ENCODE data around the gene BRD1.
"Not testable (repeated sequence)": the region's sequence is repeated elsewhere in the genome, so short reads cannot be mapped to it uniquely, and the experiment has no call there.

BRD1 gene

GRCh38 chr22:49783926-49784629, 43.6 kb downstream of the BRD1 start:
- no peak for DNase-seq (ENCODE audit: low spot score)

- DNase-seq (ENCODE audit: low spot score) = no peak
Observed at GRCh38 chr22:49783036-49783746, 44.5 kb downstream of the BRD1 start.

- DNase-seq (ENCODE audit: low spot score) = not testable (repeated sequence)
Observed at GRCh38 chr22:49781886-49782285, 45.8 kb downstream of the BRD1 start.

DNA sequence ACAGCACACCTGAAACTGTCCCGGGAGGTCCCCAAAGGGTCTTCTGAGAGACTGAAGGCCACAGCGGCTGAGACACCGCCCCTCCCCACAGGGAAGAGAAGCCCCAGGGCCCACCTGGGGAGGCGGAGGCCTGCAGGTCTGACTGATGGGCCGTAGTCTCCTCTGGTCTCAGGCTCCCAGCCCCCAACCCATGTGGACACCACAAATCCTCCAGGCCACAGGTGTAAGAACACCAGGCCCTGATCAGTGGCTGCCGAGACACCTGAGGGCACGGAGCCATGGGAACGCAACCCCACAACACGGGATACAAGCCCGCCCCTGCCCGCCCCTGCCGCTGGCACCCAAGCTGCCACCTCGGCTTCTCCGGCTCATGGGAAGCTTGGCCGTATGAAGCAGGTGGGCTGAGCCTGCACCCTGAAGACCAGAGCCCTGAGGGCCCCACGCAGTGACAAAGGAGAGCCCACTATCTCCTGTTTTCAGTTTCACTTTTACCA, 46.3 kb downstream of the BRD1 start:
- no peak for DNase-seq (ENCODE audit: low spot score)

DNA sequence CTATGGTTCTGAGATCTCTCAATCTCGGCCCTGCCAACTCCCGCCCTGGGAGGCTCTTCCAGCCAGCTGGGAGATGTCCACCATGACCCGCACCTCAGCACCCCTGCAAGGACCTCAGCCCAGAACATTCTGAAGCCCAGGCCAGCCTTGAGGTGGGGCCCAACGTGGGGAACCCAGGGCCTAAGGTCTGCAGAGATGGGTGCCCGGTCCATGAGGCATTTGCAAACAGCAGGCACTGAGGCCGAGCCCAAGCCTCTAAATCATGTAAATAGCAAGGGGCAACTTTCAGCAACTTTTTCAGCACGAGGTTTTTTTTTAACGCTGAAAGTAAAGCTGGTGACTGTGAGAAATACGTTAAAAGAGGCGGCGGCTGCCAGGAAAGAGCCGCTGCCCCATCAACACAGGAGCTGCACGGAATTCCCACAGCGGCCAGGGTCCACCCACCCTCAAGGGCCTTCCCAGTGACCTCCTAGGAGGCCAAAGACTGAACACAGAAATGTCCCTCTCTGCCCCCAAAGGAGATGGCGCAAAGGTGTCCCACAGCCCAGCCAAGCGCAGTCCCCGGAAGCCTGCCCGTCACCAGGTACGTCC, 46.9 kb downstream of the BRD1 start:
- DNase-seq (ENCODE audit: low spot score) = no peak

DNA sequence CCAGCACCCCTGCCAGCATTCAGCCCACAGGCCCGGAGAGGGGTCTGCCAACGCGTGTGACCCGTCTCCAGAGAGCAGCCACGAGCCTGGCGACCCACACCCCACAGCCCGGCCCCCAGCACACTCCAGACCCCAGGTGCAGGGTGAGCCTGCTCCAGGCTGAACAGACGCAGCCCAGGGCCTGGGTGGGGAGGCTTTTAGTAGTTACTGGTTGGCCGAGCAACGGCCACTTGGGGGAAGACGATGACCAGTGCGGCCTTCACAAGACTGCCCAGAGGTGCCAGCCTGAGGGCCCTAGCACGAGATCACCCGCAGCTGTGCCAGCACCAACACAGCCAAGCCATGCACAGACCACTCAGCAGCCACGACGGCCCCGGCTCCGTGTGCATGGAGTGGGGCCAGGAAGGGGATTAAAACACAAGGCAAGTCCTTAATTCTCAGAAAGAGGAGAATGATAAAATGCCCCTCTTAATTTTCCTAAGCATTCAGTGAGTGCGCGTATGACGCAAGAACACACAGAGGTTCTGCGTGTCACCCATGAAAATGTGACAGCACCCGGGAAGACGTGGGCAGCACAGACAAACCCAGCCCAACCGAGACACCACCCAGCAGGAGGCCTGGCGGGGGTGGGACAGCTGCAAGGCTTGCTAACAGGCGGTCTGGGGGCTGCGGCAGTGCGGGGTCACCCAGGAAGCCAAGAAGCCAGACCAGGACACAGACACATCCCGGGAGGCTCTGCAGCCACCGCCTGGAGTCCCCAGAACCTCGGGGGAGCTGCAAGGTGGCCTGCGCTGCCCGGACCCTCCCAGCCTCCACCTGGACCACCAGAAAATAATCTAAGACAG, 47.6 kb downstream of the BRD1 start:
- no peak for DNase-seq (ENCODE audit: low spot score)

DNA sequence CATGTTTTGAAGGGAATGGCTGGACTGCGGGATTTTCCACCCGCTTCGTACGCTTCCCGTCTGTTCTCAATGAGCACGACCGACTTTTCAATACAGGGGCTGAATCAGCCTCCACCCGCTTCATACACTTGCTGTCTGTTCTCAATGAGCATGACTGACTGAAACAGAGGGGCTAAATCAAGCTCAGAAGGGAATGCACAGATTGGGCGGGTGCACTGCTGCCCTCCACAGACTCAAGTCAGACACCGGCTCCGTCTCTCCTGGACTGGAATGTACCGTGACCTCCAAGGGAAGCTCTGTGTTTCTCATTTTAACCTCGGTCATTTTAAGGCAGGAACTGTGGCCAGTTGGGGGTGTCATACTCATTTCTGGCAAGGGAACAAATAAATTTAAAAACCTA, 48.5 kb downstream of the BRD1 start:
- no peak for DNase-seq (ENCODE audit: low spot score)

GRCh38 chr22:49777569-49778249, 50.0 kb downstream of the BRD1 start:
- no peak for DNase-seq (ENCODE audit: low spot score)

- DNase-seq (ENCODE audit: low spot score) = no peak
Observed at GRCh38 chr22:49776891-49777290, 50.8 kb downstream of the BRD1 start.

DNA sequence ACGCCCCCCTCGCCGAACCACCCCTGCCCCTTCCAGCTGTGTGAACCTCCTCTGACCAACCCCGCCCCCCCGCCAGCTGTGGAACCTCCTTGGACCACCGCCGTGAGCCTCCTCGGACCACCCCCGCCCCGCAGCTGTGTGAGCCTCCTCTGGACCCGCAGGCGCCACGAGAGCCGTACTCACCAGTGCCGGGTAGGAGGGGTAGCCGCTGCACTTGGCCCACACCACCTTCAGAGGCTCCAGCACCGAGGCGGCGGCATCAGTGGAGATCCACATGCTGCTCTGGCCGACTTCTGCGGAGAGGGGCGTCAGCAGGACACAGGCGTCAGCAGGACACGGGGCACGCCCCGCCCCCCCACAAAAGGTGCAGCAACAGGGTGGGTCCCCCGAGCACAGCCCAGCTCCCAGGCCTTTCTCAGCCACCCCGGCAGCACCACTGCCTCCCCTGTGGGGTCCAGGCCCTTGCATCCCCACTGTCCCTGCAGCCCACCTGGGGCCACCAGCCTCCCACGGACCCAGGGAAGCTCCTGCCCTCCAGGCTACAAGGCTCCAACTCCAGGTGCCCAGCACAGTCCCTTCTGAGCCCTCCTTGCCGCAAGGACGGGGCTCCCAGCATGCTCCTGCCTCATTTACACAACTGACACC, 51.7 kb downstream of the BRD1 start:
- no peak for DNase-seq (ENCODE audit: low spot score)

- no peak for DNase-seq (ENCODE audit: low spot score)
Observed at GRCh38 chr22:49775191-49775866, 52.3 kb downstream of the BRD1 start.

DNA sequence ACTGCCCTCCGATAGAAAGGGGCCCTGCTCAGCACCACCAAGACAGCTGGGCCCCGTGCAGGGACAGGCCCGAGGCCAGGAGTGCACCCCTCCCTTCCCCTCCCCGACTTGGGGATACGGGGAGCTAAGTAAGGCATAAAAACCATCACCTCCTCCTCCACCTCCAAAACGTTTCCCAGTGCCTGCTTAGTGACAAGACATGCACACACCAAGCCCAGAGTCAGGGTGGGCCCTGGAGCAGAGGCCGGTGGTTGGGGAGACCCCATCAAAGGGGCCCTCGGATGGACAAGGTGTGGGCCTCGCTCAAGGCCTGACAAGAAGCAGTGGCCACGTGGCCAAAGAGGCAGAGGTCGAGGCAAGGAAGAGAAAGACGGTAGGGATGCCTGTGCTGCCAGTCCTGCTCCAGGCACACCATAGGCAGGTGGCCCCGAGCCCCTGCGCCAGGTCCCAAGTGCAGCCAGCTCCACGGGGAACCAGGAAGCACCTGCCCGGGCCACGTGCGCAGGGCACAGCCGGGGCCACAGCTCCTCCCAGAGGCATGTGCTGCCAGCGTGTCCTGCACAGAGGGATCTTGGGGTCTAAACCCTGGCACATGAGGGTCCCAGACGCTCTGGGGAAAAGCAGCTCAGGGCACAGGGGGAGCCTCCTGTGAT, 53.0 kb downstream of the BRD1 start:
- no peak for DNase-seq (ENCODE audit: low spot score)

GRCh38 chr22:49774046-49774445, 53.6 kb downstream of the BRD1 start:
- no peak for DNase-seq (ENCODE audit: low spot score)

GRCh38 chr22:49773531-49773930, 54.1 kb downstream of the BRD1 start:
- no peak for DNase-seq (ENCODE audit: low spot score)

DNA sequence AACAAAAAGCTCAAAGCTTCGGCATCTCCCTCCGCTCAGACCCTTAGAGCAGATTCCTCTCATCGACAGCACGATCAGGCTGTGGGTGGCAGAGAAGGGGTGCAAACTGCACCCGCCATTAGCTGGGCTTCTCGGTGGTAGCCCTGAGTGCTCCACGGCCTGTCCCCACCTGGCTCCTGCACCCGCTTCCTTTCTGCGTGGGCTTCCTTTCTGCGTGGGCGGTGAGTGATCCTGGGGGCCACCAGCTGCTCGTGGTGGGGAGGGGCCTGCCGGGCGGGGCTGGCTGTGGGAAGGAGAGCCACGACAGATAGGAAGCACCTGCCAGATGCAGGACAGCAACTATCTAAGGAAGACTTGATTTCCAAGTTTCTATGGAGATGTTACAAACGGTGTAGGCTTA, 55.0 kb downstream of the BRD1 start:
- no peak for DNase-seq (ENCODE audit: low spot score)

GRCh38 chr22:49771266-49772065, 56.2 kb downstream of the BRD1 start:
- DNase-seq (ENCODE audit: low spot score) = no peak

- no peak for DNase-seq (ENCODE audit: low spot score)
Observed at GRCh38 chr22:49770547-49771265, 57.0 kb downstream of the BRD1 start.
